Measurements from ENCODE around the gene TESK2.
"Not testable (repeated sequence)": the region's sequence is repeated elsewhere in the genome, so short reads cannot be mapped to it uniquely, and the experiment has no call there.

Gene TESK2

GRCh38 chr1:45373573-45373972, 117.4 kb downstream of the TESK2 start:
- H3K9me3 ChIP-seq, result no peaks in the 10 kb centered on the region
- H3K4me1 ChIP-seq (ENCODE audit: control insufficient read depth in 1 of 2, insufficient read depth in 1 of 2, low read depth in 1 of 2, low read length in 1 of 2), result peaks cover 5 to 7% of the 10 kb centered on the region in 2 experiments
- TF ChIP-seq CTCF (IDR thresholded peaks at IDR 0.05), result no peak
- no peak overlapping the region for H3K4me3 ChIP-seq (ENCODE audit: low read depth in 1 of 2, low read length in 1 of 2)
- no peaks in the 10 kb centered on the region for H3K27me3 ChIP-seq
- H3K27ac ChIP-seq, result peak overlapping the region; percentile 53
- no peaks in the 10 kb centered on the region for H3K36me3 ChIP-seq

DNA sequence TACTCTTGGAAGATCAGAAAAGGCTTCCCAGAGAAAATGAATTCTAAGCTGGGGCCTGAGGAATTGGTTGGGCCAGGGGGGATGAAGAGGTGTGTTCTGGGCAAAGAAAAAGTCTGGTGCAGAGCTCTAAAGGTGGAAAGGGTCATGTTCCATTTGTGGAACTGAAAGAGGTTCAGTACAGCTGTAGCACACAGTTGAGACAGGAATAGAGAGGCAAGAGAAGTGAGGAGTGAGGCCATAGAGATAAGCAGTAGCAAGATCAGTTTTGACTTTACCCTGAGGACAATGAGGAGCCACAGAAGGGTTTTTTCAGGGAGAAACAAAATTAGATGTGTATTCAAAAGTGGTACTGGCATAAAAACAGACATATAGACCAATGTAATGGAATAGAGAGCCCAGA, 120.4 kb downstream of the TESK2 start:
- no peak for TF ChIP-seq CTCF (IDR thresholded peaks at IDR 0.05)
- no peak overlapping the region for H3K4me3 ChIP-seq (ENCODE audit: low read depth in 1 of 2, low read length in 1 of 2)
- no peaks in the 10 kb centered on the region for H3K9me3 ChIP-seq
- no peak overlapping the region for H3K27ac ChIP-seq
- H3K36me3 ChIP-seq, result no peaks in the 10 kb centered on the region
- H3K27me3 ChIP-seq, result no peaks in the 10 kb centered on the region
- H3K4me1 ChIP-seq (ENCODE audit: control insufficient read depth in 1 of 2, insufficient read depth in 1 of 2, low read depth in 1 of 2, low read length in 1 of 2), result peaks cover 5 to 7% of the 10 kb centered on the region in 2 experiments

DNA sequence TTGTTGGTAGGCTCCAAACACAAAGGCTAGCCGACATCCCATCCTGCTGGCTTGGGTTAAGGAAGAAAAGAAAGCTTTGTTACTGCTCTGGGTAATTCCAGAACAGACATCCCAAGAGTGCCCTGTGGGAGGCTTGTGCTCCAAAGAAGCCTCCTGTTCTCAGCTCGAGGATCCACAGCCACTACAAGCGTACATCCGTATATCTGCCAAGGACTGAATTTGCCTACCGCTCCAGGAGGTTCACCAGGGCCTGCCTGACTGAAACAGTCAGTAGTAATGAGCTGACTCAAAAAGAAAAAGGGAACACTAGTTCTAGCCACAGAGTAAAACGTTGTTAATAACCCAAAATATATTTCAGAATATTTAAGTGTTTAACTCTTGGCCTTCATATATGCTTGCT, 125.9 kb downstream of the TESK2 start:
- Histone ChIP-seq H3K27ac (no peak overlapping the region), H3K9me3 (no peaks in the 10 kb centered on the region), H3K4me3 (ENCODE audit: low read depth in 1 of 2, low read length in 1 of 2) (no peak overlapping the region), H3K36me3 (no peaks in the 10 kb centered on the region), H3K4me1 (ENCODE audit: control insufficient read depth in 1 of 2, insufficient read depth in 1 of 2, low read depth in 1 of 2, low read length in 1 of 2) (no peaks in the 10 kb centered on the region), H3K27me3 (no peaks in the 10 kb centered on the region)
- no peak for TF ChIP-seq CTCF (IDR thresholded peaks at IDR 0.05)

GRCh38 chr1:45364294-45364693, 126.7 kb downstream of the TESK2 start:
- Histone ChIP-seq H3K27me3 (no peaks in the 10 kb centered on the region), H3K36me3 (no peaks in the 10 kb centered on the region), H3K4me1 (ENCODE audit: control insufficient read depth in 1 of 2, insufficient read depth in 1 of 2, low read depth in 1 of 2, low read length in 1 of 2) (no peaks in the 10 kb centered on the region), H3K4me3 (ENCODE audit: low read depth in 1 of 2, low read length in 1 of 2) (no peak overlapping the region), H3K9me3 (no peaks in the 10 kb centered on the region), H3K27ac (no peak overlapping the region)
- no peak for TF ChIP-seq CTCF (IDR thresholded peaks at IDR 0.05)

DNA sequence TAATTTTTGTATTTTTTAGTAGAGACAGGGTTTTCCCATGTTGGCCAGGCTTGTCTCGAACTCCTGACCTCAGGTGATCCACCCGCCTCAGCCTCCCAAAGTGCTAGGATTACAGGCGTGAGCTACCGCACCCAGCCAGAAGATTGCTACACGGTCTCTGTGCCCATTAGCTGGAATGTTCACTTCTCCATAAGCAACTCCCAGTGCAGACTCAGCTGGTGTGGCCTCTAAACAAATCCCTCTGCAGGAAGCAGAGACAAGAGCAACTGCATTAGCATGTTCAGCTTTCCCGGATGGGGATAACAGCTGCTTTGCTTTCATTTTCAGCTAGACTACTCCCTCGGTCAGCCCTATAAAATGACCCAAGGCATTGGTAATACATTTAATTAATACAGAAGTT, 130.0 kb downstream of the TESK2 start:
- not testable (repeated sequence) for H3K27me3 ChIP-seq; H3K9me3 ChIP-seq; H3K4me3 ChIP-seq (ENCODE audit: low read depth in 1 of 2, low read length in 1 of 2); H3K36me3 ChIP-seq; H3K27ac ChIP-seq; H3K4me1 ChIP-seq (ENCODE audit: control insufficient read depth in 1 of 2, insufficient read depth in 1 of 2, low read depth in 1 of 2, low read length in 1 of 2)

DNA sequence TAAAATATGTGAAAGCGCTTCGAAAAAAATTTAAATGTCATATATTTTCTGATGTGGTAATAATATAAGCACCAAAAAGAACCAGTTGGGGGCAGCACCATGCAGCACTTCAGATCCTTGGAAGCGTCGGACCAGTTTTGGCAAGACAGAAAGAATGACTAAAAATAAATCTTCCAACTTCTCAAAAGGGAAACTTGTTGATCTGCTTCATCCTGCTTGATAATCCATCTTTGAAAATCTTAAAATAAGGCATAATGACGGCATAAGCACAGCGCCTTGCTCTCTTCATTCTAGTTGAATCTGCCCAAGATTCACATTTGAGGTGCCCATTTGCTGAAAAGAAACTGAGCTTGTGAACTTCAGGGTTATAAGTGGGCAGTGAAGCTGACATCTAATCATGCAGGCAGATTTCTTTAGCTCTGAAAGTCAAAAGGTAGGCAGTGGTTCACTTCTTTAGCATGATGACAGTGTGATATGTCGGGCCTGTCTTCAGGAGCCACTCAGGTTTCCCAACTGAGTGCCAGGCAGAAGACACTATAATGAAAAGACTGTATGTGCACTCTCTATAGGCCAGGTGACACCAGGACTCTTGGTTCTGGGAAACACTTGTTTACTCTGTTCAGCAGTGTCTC, 131.0 kb downstream of the TESK2 start:
- no peak for TF ChIP-seq CTCF (IDR thresholded peaks at IDR 0.05)
- no peaks in the 10 kb centered on the region for H3K9me3 ChIP-seq
- no peak overlapping the region for H3K4me3 ChIP-seq (ENCODE audit: low read depth in 1 of 2, low read length in 1 of 2)
- H3K27me3 ChIP-seq, result no peaks in the 10 kb centered on the region
- no peak overlapping the region for H3K27ac ChIP-seq
- peaks cover 4% of the 10 kb centered on the region for H3K36me3 ChIP-seq
- peaks cover 0 to 6% of the 10 kb centered on the region in 2 experiments for H3K4me1 ChIP-seq (ENCODE audit: control insufficient read depth in 1 of 2, insufficient read depth in 1 of 2, low read depth in 1 of 2, low read length in 1 of 2)

Measured in neutrophil (primary cell).